Measurements from ENCODE around the gene NAA10.
"Not testable (repeated sequence)": the region's sequence is repeated elsewhere in the genome, so short reads cannot be mapped to it uniquely, and the experiment has no call there.

NAA10 gene

DNA sequence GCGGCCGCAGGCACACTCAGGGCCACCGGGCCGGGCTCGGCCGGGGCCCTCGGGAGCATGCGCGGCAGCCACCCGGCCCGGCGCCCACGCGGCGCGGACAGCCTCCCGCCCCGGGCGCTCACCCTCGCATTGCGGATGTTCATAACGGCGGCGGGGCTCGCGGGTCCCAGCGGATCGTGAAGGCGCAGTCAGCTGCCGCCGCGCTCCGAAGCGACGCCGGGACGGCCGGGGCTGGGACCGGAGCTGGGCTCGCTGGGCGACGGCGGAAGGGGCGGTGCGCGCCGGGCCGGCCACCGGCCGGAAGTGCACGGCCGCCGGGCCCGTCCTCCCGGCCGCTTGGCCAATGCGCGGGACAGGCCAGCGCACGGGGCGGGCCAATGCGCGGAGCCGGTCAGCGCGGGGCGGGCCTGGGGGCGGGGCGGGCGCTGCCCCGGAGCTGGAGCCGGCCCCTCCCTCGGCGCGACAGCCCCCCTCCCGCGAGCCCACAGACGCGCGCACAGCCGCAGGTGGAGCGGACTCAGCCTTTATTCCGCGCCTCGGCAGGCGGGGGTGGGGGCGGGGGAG is at the start of gene NAA10:
Gene NAA10, minus strand, starts transcription at position 276 of the 564 bp plus-strand sequence. Its CDS starts 133 bp downstream, at position 143.
- in situ Hi-C loops (cut with MboI; ENCODE audit: low sequenced_read_pairs), result no loop called here

DNA sequence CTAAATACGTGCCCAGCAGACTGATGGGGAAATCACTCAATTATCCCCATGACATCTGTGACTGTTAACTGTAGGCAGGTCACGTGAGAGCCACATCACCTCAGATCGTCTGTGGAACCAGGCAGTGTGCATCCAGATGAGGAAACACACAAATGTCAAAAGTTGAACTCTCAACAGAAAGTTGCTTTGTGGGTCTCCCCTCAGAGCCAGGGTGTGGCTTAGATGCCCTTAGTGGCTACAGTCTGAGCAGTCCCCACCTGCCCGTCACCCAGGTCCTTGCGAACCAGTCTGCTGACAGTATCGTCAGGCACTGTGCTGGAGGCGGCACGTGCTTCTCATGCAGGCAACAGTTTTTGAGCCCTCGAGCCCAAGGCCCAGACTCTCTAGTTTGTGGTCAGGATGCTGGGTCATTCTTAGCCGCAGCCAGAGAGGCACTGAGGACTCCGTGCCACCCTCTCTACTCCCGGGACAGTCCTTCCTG is 48.5 kb upstream of the NAA10 start:
- in situ Hi-C loops (cut with MboI; ENCODE audit: low sequenced_read_pairs), result no loop called here

DNA sequence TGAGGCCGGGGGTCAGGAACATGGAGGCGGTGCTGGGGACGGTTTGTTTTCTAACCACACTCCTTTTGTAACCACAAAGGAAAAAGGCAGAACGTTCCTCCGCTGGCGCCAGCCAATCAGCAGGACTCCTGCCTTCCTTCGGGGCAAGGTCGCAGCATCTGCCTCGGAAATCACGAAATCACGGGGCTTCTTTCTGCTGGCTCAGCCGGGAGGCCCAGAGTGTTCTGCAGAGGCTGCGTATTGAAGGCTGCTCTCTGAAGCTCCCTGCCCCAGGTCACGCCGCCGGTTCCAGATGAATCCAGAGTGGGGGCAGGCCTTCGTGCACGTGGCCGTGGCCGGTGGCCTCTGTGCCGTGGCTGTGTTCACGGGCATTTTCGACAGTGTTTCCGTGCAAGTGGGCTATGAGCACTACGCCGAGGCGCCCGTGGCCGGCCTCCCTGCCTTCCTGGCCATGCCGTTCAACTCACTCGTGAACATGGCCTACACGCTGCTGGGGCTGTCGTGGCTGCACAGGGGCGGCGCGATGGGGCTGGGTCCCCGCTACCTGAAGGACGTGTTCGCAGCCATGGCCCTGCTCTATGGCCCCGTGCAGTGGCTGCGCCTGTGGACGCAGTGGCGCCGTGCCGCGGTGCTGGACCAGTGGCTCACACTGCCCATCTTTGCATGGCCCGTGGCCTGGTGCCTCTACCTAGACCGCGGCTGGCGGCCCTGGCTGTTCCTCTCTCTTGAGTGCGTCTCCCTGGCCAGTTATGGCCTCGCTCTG is 47.1 kb upstream of the NAA10 start:
- in situ Hi-C loops (cut with MboI; ENCODE audit: low sequenced_read_pairs), result no loop called here

DNA sequence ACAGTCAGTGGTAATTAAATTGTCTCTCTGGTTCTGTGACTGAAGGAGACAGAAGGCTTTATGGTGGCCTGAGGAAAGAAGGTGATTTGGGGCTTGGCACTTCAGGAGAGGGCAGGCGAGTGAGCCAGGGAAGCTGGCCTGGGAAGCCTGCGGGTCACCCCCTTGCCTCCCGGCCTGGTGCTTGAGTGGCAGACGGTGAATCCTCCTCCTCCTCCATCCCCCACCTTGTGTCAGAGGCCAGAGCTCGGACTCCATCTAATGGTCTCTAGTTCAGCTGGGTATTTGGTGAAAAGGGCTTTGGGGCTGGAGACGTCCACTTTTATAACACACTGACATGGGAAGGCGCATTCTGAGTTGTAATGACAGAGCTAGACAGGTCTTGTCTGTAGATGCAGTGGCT is 46.4 kb upstream of the NAA10 start:
- in situ Hi-C loops (cut with MboI; ENCODE audit: low sequenced_read_pairs), result no loop called here

DNA sequence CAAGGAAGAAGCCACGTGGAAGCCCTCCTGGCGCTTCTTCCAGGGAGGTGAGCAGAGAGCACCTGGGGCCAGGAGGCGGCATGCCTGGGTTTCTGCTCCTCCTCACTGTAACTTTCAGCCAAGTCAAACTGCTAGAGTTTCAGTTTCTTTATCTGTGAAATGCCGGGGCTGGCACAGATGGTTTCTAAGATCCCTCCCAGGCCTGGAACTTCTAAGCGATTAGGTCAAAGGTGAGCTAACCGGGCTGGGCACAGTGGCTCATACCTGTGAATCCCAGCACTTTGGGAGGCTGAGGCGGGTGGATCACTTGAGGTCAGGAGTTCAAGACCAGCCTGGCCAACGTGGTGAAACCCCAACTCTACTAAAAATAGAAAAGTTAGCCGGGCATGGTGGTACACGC is 45.6 kb upstream of the NAA10 start:
- in situ Hi-C loops (cut with MboI; ENCODE audit: low sequenced_read_pairs), result not testable (repeated sequence)

DNA sequence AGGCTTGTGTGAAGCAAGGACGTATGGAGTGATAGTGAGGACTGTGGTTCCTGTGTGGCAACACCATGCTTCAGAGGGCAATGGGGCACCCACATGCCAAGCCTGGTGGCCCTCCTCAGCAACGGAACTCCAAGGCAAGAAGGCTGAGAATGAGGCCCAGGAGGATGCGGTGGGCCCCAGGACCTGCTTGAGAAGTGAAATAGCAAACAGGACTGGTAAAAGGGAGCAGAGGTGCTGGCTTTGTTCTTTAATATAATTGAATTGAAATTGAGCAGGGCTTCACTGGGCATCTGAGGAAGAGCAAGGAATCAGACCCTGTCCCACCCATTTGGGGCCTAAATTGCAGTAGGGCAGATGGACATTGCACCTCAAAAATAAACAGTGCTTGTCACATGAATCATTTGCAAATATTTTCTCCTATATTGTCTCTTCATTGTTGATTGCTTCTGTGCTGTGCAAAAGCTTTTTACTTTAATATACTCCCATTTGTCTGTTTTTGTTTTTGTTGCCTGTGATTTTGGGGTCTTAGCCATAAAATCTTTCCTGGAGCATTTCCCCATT is 40.0 kb upstream of the NAA10 start:
- in situ Hi-C loops (cut with MboI; ENCODE audit: low sequenced_read_pairs), result no loop called here

DNA sequence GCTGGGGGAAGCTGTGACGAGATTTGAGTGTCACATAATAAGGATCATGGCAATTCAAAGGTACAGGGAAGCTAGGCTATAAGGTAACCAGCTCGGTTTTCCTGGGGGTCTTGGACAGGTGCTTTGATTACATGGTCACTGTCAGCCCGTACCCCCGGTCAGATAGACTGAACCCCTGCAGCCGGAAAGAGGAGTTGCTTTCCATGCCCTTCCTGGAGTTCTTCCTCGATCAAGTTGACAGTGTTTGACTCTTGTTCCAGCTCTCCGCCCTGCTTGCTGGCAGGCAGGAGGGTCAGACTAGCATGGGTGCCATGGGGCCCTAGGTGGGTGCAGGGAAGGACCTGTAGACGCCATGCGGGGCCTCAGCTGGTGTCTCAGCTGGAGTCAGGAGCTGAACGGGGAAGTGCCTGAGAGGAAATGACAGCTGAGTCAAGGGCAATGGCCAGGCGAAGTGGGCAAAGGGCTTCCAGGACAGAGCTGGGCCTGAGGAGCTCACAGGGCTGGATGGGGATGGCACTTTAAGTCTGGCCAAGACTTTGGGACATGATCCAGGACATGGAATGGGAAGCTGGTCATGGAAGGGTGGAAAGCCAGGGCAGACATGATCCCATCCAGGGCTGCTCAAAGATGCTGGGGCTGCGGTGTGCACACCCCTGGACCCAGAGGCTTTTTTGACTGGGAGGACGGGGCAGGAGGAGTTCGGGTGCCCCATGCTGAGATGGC is 39.3 kb upstream of the NAA10 start:
- in situ Hi-C loops (cut with MboI; ENCODE audit: low sequenced_read_pairs), result no loop called here

DNA sequence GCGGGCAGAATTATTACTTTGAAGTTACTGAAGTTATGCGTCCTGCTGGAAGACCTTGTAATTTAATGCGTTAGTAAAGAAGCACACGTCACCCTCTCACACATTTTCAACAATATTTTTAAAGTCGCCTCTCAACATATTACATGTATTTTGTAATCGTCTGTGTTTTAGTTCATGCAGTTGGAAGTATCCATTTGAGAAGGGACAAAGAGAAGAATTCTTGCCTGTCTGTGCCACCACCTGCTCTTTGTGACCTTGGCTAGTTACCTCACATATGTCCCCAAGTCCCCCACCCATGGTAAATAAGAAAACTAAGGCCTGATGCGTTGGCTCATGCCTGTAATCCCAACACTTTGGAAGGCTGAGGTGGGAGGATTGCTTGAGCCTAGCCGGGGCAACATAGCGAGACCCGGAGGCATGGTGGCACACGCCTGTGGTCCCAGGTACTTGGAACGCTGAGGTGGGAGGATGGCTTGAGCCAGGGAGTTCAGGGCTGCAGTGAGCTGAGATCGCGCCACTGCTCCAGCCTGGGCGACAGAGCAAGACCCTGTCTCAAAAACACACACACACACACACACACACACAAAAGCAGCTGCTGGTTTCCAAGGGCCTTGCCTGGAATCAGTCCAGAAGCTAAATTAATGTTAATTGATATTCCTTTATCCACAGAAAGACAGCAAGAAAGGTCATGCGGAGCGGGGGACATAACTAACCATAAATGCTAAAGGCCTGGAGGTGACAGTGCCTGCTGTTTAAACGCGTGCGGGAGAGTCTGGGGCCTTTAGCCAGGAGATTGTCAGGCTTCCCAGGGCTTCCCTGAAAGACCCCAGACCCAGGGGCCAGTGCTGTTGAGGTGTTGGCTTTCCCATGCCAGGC is 38.5 kb upstream of the NAA10 start:
- in situ Hi-C loops (cut with MboI; ENCODE audit: low sequenced_read_pairs), result no loop called here

DNA sequence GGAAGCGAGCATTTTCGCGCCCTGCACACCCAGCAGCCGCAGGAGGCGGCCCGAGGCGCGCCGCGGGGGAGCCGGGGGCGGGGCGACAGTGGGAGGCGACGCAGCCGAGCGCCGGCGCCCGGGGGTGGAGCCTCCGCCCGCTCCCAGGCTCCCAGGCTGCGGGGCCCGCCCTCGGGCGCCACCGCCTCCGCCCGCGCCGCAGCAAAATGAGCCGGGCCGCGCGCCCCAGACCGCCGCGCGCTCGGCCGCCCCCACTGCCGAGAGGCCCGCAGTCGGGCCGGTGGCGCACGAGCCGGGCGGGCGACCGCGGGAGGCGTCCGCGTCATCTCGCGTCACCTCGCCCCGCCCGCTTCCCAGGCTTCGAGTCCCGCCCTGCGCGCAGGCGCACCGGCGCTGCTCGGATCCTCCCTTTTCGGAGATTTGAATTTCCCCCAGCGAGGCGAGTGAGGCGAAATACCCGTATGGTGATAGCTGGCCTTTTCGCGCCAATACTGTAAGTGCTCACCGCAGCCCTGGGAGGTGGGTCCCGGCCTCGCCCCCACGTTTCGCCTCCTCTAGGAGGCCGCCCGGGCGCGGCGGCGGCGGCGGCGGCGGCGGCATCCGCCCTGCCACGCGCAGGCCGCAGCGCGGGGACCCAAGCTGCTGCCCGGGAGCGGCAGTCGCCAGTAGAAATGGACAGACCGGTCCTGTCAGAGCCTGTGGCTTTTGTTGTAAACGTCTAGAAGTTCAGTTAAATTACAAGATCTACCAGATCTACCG is 37.7 kb upstream of the NAA10 start, which contains the start of gene TMEM187:
Gene TMEM187, plus strand, starts transcription at position 387 of the 759 bp plus-strand sequence. CDS start 9,309 bp downstream, outside the sequence.
- in situ Hi-C loops (cut with MboI; ENCODE audit: low sequenced_read_pairs), result no loop called here

DNA sequence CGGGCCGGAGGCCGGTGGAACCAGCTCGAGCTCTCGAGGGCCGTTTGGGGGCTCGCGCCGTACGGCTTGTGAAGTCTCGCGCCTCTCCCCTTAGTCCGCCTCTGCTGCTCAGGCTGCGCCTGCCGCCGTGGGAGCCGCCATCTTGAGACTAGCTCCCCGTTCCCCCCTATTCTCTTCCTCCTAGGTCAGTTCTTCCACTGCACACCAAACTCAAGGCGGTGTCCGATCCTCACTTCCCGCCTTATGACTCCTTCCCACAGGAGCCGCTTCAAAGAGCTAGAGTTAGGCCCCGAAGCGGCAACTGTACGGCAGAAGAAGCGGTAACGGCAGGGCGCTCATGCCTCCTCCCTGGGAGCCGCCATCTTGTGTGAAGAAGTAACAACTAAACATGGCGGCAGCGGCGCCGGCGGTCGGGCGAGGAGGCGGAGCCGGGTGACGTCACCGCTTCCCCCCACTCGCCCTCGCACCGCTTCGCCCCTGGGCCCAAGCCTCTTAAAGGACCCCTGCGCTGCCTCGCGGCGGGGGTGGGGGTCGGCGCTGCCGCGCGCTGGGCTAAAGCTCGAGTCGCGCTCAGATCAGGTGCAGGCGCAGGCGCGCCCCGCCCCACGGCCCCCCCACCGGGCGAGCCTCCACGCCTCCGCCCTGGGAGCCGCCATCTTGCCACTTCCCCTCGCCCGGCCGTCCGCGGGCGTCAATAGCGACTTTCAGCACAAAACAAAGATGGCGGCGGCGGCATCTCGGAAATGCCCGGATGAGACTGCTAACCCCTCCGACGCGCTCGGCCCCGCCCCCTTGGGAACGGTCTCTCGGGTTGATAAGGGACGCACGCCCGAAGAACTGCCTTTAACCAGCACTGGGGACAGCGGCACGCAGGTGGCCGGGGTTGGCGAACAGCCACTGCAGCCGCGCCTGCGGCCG is 36.9 kb upstream of the NAA10 start, which contains the start of gene HCFC1:
Gene HCFC1, minus strand, starts transcription at position 369 of the 918 bp plus-strand sequence. CDS start 978 bp downstream, outside the sequence.
- in situ Hi-C loops (cut with MboI; ENCODE audit: low sequenced_read_pairs), result no loop called here

DNA sequence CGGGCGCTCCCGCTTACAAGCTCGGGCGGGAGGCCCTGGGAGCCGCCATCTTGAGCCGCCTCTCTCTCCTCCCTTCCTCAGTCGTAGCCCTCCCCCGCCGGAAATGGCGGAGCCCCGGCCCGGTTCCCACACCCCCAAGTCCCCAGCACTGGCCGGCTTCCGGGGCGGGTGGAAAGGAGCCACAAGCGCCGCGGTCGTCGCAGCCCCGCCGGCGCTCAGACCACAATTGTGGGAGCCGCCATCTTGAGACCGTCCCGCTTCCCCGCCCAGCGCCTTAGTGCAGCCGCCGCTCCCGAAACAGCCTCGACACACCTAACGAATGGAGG is 36.2 kb upstream of the NAA10 start:
- in situ Hi-C loops (cut with MboI; ENCODE audit: low sequenced_read_pairs), result no loop called here

DNA sequence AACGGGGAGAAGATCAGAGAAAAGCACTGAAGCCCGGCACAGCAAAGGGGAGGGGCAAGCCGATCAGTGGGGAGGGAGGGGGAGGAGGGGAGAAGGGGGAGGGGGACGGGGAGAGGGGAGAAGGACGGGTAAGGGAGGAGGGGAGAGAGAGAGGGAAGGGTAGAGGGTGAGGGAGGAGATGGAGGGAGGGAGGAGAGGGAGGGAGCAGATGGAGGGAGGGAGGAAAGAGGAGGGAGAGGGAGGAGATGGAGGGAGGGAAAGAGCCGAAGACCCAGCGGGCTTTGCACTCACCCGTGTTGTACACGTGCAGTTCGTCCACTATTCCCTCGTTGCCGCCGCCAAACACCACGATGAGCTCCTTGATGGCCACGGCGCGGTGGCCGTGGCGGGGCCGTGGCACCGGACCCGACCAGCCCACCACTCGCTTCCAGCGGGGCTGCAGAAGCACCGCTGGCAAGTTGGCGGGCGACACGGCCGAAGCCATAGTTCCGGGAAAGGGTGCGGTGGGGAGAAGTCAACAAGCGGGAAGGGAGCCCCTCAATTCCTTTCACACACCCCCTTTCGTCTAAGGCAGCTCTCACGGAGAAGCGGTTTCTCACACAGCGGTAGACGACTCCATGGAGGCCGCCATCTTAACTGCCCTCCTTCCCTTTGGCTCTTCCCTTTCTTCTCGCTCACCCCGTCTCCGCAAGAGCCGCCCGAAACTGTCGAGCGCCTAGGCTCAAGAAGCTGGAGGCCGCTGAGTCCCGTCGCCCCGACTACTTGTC is 35.7 kb upstream of the NAA10 start:
- in situ Hi-C loops (cut with MboI; ENCODE audit: low sequenced_read_pairs), result no loop called here

DNA sequence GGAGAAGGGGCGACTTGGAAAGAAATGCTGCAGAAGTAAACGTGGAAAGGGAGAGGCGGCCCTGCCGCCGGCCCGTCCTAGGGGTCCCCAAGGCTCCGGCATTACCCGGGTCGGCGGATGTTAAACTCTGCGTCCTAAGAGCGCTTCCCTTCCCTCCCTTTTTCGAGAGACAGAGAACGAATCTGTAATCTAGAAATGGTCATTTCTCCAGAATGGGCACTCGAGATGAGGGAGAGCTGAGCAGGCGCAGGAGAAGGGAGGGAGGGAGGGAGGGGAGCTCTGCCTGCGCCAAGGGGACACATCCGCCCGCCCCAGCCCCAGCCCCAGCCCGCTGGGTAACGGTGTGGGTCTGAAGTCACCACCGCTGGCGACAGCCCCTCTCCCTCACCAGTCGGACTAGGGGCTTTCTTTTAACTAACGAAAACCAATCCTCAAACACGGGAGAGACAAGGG is 35.1 kb upstream of the NAA10 start:
- in situ Hi-C loops (cut with MboI; ENCODE audit: low sequenced_read_pairs), result no loop called here

DNA sequence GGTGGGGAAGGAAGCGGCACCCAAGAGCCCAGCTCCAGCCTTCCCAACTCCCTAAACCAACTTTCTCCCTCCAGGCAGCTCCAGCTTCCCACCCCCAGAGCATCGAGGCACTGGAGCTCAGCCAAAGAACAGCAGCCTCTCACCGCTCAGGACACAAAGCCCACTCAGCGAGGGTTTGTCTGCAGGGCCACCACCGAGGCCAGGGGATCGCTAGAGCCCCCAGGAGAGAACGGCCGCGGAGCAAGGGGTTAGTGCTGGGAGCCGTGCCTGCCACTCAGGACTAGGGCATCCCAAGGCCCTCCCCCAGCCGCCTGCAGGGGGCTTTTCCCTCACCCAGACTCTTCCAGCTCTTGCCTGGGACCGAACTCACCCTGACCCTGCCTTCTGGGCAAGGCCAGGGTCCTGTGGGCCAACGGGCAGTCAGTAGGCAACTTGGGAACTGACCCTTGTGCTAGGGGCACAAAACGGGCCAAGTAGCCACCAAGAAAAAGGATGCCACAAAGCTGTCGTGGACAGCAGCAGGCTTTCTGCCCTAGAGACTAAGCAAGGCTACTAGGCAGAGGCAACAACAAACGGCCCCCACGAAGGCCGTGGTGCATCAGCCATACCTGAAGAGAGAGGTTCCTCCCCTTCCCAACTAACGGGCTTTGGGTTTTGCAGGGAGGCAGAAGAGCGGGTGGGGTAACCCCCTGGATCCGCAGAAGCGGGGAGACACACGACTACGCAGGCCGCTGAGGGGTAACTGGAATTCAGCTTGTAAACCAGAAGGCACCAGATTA is 34.5 kb upstream of the NAA10 start:
- in situ Hi-C loops (cut with MboI; ENCODE audit: low sequenced_read_pairs), result no loop called here

DNA sequence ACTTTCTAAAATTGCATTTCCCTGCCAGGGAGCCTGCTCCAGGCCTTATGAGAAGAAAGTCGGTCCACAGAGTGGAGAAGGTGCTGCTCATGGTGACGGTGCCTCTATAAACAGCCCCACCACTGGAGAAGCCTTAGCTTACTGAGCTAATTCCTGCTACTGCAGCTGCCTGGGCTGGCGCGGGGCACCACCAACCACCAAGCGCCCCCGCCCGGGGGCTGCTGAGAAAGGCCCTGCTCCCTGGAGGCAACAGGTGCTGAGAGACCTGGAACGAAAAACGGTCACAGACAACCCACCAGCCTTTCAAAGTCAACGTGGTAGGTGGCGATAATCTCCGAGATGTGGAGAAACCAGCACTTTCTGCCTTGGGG is 33.9 kb upstream of the NAA10 start:
- in situ Hi-C loops (cut with MboI; ENCODE audit: low sequenced_read_pairs), result no loop called here

DNA sequence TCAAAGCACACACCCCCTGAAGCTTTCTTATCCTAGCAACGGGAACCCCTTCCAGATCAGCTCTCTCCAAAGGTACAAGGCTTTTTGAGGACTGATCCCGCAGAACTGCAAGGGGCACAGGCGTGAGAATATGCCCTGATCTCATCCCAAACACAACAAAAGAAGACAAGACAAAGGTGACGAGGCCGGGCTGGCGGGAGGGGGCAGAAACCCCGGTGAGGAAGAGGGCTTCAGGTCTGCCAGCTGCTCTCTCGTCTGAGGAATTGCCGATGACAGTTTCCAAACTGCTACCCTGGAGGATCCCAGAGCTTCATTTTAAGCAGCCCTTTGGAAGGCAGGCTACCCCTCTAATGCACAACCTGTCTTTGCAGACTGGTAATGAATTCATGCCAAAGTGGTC is 33.4 kb upstream of the NAA10 start:
- in situ Hi-C loops (cut with MboI; ENCODE audit: low sequenced_read_pairs), result no loop called here

DNA sequence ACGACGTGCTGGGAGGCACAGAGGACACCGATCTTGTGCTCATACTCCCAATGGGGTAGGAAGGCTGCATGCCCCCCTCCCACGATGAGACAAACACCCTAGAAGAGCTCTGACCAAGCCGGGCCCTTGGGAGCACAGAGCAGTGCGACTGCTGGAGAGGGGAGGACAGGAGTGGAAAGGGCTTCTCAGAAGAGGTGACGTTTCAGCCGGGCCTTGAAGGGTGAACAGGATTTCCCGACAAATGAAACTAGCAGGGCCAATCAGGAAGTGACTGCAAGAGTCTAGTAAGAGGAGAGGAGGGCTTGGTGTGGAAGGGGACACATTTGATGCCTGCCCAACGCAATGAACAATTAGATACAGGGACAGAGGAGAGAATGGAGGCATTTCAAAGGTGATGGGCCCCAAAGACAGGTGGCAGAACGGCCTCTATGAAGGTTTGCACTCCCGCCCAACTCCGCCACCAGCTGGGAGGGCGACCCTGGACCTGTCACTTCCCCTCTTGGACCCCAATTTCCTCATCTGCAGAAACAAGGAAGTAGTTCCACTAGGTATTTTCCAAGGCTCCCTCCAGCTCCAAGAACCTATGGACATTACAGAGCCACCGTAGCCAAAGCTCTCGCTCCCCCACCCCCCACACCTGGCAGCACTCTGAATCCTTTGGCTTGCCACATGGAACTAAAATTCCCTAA is 32.8 kb upstream of the NAA10 start:
- in situ Hi-C loops (cut with MboI; ENCODE audit: low sequenced_read_pairs), result no loop called here
